ENCODE measurements around the gene P2RY12.
A peak's percentile ranks its signal among the peaks of the same experiment; 100 is the strongest.

The P2RY12 gene

GRCh38 chr3:151384741-151385174 is at the start of gene P2RY12:
Gene P2RY12 (minus strand): TSS chr3:151384753. CDS start chr3:151338845, 45,908 bp downstream.
- H3K9me3 ChIP-seq (ENCODE audit: insufficient read depth, low read length, severe bottlenecking), result no peaks in the 10 kb centered on the region
- no peaks in the 10 kb centered on the region for H3K27me3 ChIP-seq (ENCODE audit: insufficient read depth, low read length, poor library complexity)
- H3K4me2 ChIP-seq (ENCODE audit: insufficient read depth, low read length), result no peak within 1 kb of the TSS
- H3K36me3 ChIP-seq (ENCODE audit: insufficient read depth, low read length), result no peaks in the 10 kb centered on the region
- DNase-seq (no peak), ATAC-seq (ENCODE audit: insufficient read depth, low read depth) (no peak)
- no peaks in the 10 kb centered on the region for H4K20me1 ChIP-seq (ENCODE audit: insufficient read depth, low read length)
- H3K9ac ChIP-seq (ENCODE audit: low read depth, low read length), result no peak within 1 kb of the TSS
- H2AFZ ChIP-seq (ENCODE audit: low read depth, low read length), result no peak within 1 kb of the TSS
- H3K4me3 ChIP-seq (ENCODE audit: low read depth in 1 of 2, low read length in 2 of 2), result no peak within 1 kb of the TSS
- no peaks in the 10 kb centered on the region for H3K79me2 ChIP-seq (ENCODE audit: insufficient read depth, low read length)
- H3K4me1 ChIP-seq (ENCODE audit: insufficient read depth, low read length), result peaks cover 5% of the 10 kb centered on the region; the same call in 1 of the 2 replicates
- no peak within 1 kb of the TSS for H3K27ac ChIP-seq (ENCODE audit: low read length)
- TF ChIP-seq CTCF (IDR thresholded peaks at IDR 0.05; ENCODE audit: borderline replicate concordance, extremely low read depth, low read length, poor library complexity, severe bottlenecking) (no peak), EZH2 (IDR thresholded peaks at IDR 0.05; ENCODE audit: borderline replicate concordance, low read depth, low read length, severe bottlenecking) (no peak)

GRCh38 chr3:151432616-151433372 is 48.2 kb upstream of the P2RY12 start:
- Histone ChIP-seq H3K27ac (ENCODE audit: low read length) (no peak overlapping the region), H3K79me2 (ENCODE audit: insufficient read depth, low read length) (no peaks in the 10 kb centered on the region), H3K27me3 (ENCODE audit: insufficient read depth, low read length, poor library complexity) (no peaks in the 10 kb centered on the region), H3K9me3 (ENCODE audit: insufficient read depth, low read length, severe bottlenecking) (no peaks in the 10 kb centered on the region), H2AFZ (ENCODE audit: low read depth, low read length) (no peak overlapping the region), H3K9ac (ENCODE audit: low read depth, low read length) (no peak overlapping the region), H3K36me3 (ENCODE audit: insufficient read depth, low read length) (peaks cover 4% of the 10 kb centered on the region; the same call in 1 of the 2 replicates), H3K4me2 (ENCODE audit: insufficient read depth, low read length) (no peak overlapping the region), H3K4me1 (ENCODE audit: insufficient read depth, low read length) (no peaks in the 10 kb centered on the region; the same call in 1 of the 2 replicates), H3K4me3 (ENCODE audit: low read depth in 1 of 2, low read length in 2 of 2) (no peak overlapping the region), H4K20me1 (ENCODE audit: insufficient read depth, low read length) (no peaks in the 10 kb centered on the region)
- DNase-seq, result no peak
- no peak for ATAC-seq (ENCODE audit: insufficient read depth, low read depth)
- TF ChIP-seq CTCF (IDR thresholded peaks at IDR 0.05; ENCODE audit: borderline replicate concordance, extremely low read depth, low read length, poor library complexity, severe bottlenecking) (no peak), EZH2 (IDR thresholded peaks at IDR 0.05; ENCODE audit: borderline replicate concordance, low read depth, low read length, severe bottlenecking) (no peak)

GRCh38 chr3:151431940-151432339 is 47.4 kb upstream of the P2RY12 start:
- no peaks in the 10 kb centered on the region for H3K27me3 ChIP-seq (ENCODE audit: insufficient read depth, low read length, poor library complexity)
- H3K9ac ChIP-seq (ENCODE audit: low read depth, low read length), result no peak overlapping the region
- TF ChIP-seq EZH2 (IDR thresholded peaks at IDR 0.05; ENCODE audit: borderline replicate concordance, low read depth, low read length, severe bottlenecking), result no peak
- no peak for TF ChIP-seq CTCF (IDR thresholded peaks at IDR 0.05; ENCODE audit: borderline replicate concordance, extremely low read depth, low read length, poor library complexity, severe bottlenecking)
- DNase-seq, result peak; percentile 7
- no peaks in the 10 kb centered on the region for H3K79me2 ChIP-seq (ENCODE audit: insufficient read depth, low read length)
- peak; percentile 78 for ATAC-seq (ENCODE audit: insufficient read depth, low read depth)
- H4K20me1 ChIP-seq (ENCODE audit: insufficient read depth, low read length), result no peaks in the 10 kb centered on the region
- H3K36me3 ChIP-seq (ENCODE audit: insufficient read depth, low read length), result peaks cover 4% of the 10 kb centered on the region; the same call in 1 of the 2 replicates
- H3K4me2 ChIP-seq (ENCODE audit: insufficient read depth, low read length), result no peak overlapping the region
- H2AFZ ChIP-seq (ENCODE audit: low read depth, low read length), result no peak overlapping the region
- H3K4me3 ChIP-seq (ENCODE audit: low read depth in 1 of 2, low read length in 2 of 2), result no peak overlapping the region
- no peak overlapping the region for H3K27ac ChIP-seq (ENCODE audit: low read length)
- H3K9me3 ChIP-seq (ENCODE audit: insufficient read depth, low read length, severe bottlenecking), result no peaks in the 10 kb centered on the region
- no peaks in the 10 kb centered on the region; the same call in 1 of the 2 replicates for H3K4me1 ChIP-seq (ENCODE audit: insufficient read depth, low read length)

Measured in DND-41 (cell line).